Stimulated activated CD4-positive, alpha-beta T cell treated with anti-CD3 and anti-CD28 coated beads, TNF-alpha, amount 100 ng/mL, for 4 hours (primary cell): ENCODE data around the gene COL25A1.
"Not testable (repeated sequence)": the region's sequence is repeated elsewhere in the genome, so short reads cannot be mapped to it uniquely, and the experiment has no call there.

Source experiments
- DNase-seq, 3 experiments: peaks; one replicate each; pipeline ENCODE4 v3.0.0-alpha.2; 2020; ENCODE audit warnings: low read depth in 3 of 3

Gene COL25A1

DNA sequence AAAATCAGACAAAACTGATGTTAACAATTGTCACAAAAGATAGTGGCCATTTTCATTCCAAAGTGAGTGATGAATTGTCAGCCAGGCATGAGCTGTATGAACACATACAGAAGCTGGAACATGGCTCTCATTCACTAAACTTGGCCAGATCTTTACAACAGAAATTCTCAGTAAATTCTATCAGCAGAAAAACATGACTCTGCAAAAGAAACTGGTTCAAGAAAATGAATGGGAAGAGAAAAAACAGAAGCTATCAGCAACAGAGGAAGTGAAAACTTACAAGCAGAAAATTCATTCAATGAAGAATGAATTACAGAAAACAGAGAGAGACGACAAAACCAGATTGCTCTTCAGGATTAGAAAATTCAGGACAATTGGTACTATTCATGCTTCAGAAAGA is 249.6 kb downstream of the COL25A1 start:
- no peak for DNase-seq

DNA sequence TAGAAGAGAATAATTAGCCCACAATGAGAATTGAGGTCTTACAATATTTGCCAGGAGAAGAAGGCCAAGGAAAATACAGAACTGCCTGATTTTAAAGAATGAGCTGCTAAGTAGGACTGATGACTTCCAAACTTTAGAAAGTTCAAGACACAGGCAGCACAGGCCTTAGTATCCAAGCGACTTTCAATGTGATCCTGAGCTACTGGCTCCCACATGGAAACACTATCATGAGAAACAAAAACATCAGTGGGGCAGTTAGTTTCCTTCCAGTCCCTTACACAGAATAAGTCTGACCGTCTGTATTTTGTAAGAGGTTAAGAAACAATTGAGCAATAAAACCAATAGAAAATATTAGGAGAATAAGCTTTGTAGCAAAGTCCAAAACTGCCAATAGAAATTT is 251.4 kb downstream of the COL25A1 start:
- no peak for DNase-seq

DNA sequence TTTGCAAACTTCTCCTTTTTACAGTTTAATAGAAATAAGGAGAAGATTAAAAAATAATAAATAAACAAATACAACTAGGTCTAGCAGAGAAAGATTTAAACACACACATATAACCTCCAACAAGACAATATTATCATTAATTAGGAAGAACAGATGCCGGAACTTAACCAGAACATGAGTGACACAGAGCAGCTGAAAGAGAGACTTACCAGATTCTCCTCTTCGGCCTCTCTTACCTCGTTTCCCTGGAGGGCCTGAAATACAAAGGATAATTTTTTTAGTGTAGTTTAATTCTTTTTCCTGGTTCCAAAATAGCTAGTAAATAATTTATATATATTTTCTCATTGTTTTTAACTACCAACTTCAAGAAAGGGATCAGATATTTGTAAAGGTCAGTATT is 252.5 kb downstream of the COL25A1 start:
- no peak for DNase-seq

DNA sequence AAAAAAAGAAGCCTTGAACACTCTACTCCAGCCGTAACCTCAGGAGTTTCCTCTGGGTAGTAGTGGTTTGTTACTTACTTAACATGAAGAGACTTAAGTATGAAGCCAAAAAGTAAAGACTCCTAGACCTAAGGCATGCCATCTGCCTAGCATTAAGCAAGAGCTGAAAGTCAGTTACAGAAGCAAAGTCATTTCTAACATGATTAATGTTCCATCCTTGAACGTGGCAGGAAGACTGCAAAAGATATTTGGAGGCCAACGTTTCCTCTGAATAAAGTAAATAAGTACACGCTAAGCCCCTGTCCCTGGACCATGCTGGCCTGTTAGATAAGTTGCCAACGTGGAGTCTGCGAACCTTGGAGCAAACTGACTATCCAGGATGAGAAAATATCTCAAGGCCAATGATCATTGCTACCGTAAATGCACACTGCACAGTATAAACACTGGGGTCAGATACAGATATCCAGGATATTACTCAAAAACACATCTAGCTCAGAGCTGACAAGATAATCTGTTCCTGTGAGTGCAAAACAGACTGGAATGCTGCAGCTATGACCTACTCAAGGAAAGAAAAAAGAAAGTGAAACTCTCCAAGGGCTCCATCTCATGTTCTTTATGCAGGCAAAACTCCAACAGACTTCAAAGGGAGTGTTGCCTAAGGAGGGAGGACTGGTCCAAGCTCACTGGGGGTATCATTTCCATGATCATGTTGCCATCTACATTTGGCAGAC is 255.8 kb downstream of the COL25A1 start:
- DNase-seq: no peak

DNA sequence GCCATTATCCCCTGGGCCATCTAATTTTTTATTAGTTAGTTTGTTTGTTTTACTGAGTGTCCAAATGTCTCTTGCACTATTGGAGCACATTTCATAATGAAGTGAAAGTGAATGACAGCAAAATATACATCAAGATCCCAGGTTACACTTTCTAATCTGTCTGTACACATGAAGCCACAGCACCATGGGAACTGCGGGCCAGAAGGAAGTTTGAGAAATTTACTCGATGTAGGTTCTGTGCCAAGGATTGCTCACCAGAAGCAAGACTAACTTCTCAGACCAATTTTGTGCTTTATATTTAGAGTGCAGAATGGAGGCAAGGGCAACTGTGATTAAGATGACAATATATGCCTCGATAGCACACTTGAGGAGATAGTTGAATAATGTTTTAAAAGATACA is 258.0 kb downstream of the COL25A1 start:
- DNase-seq: no peak

GRCh38 chr4:109043286-109043685 is 259.2 kb downstream of the COL25A1 start:
- no peak for DNase-seq

DNA sequence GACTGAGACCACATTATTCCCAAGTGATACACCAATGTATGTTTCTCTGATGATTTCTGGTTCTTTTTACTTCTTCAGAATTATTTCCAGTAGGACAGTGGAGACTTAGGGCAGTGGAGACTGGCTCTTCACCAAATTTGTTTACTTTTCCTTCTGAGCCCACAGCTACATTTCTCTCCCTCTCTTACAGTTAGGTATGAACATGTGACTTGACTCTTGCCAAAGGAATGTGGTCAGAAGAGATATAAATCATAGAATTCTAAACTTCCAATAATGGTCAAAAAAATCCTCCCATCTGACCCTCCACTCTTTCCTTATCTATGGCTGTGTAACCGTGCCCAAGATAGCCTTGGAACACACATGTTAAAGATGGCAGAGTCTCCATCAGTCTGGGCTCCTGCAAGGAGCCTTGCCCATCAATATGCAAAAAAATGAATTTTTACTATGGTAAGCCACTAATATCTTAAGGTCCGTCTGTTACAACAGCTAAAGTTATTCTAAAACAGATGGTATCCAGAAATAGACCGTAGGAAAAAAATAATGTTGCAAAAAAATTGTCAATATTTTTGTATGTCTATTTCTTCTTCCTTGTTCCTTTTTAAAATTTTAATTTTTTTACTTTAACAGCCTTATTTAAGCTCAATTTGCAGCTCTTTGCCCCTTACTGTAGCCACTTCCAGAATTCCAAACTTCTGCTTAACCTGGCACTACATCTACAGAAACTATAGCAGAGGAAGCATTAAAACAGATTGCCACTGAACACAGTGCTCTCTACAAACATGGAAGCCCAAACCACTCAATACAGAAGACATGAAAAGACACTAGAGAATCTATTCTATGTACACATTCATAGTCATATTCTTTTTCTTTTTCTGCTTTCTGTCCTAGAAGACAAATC is 260.7 kb downstream of the COL25A1 start:
- DNase-seq: no peak

DNA sequence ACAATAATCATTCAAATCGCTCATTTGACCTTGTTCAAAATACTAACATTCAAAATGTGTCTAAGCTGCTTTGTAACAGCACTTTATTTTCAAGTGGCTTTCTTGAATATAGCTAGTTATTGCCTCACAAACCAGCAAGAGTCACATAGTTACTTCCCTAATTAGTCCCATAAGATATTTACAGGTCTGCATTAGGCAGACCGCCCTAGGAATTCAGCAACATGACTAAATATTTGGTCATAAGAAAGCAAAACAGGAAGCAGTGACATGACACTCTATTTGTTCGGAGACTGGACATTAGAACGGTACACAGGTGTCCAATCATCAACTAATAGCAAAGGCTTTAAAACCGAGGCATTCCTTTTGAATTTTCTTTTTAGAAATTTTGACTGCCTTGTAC is 262.0 kb downstream of the COL25A1 start:
- DNase-seq: no peak

GRCh38 chr4:109037026-109037425 is 265.4 kb downstream of the COL25A1 start:
- no peak for DNase-seq

DNA sequence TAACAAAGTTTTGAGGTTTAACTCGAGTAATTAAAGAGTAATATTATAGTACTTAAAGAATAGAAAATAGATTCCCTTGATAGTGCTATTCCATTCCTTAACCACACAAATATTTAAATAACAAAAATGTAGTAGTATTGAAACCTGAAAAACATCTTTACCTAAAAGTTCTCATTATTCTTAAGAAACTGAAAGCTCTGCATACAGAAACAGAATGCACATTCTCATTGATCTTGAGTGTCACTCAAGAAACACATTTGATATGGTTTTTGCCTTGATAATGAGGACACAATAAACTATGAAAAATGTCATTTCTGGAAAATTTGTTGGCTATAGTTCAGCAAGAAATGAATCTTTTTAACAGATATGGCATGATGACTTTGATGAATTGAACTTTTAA is 268.5 kb downstream of the COL25A1 start:
- no peak for DNase-seq

GRCh38 chr4:109032671-109033070 is 269.8 kb downstream of the COL25A1 start:
- DNase-seq: no peak

GRCh38 chr4:109029987-109030386 is 272.5 kb downstream of the COL25A1 start:
- no peak for DNase-seq

GRCh38 chr4:109027016-109027500 is 275.4 kb downstream of the COL25A1 start:
- DNase-seq: no peak

DNA sequence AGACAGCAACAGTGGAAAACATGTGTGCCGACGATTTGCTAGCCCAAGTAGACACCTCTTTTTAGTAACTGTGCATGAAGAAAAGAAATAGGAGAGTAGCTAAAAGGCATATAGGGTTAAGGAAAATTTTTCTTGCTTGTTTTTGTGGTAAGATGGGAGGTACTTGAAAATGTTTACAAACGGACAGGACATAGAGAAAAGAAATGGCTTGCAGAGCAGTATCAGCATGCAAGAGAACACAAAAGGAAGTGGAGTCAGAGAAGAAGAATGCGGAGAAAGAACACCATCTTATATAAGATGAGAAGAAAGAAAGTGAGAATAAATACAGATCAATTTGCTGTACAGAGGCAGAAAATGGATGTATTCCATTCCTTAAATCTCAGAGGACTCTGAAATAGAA is 275.9 kb downstream of the COL25A1 start:
- no peak for DNase-seq

GRCh38 chr4:109025471-109026076 is 276.9 kb downstream of the COL25A1 start:
- DNase-seq: no peak

DNA sequence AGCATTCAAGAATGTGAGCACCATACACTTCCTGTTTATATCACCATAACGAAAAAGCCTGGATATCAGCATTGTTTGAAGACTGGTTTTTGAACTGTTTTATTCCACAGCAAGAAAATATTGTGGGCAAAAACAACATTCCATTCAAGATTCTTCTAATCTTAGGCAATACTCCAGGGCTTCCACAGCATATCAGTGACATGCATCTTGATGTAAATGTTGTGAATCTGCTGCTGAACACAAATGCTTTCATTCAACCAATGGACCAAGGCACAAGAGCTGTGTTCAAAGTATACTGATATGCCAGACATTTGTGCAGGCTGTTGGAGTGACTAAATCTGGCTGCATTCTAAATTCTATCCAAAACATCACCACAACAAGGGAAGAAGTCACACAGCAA is 279.5 kb downstream of the COL25A1 start:
- DNase-seq: no peak

DNA sequence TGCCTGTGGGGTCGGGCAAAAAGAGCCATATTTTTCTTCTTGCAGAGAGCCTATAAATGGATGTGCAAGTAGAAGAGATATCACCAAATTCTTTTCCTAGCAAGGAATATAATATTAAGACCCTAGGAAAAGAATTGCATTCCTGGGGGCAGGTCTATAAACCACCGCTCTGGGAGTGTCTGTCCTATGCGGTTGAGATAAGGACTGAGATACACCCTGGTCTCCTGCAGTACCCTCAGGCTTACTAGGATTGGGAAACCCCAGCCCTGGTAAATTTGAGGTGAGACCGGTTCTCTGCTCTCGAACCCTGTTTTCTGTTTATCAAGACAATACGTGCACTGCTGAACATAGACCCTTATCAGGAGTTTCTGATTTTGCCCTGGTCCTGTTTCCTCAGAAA is 280.8 kb downstream of the COL25A1 start:
- DNase-seq: not testable (repeated sequence)

GRCh38 chr4:109020861-109021260 is 281.6 kb downstream of the COL25A1 start:
- DNase-seq: no peak

DNA sequence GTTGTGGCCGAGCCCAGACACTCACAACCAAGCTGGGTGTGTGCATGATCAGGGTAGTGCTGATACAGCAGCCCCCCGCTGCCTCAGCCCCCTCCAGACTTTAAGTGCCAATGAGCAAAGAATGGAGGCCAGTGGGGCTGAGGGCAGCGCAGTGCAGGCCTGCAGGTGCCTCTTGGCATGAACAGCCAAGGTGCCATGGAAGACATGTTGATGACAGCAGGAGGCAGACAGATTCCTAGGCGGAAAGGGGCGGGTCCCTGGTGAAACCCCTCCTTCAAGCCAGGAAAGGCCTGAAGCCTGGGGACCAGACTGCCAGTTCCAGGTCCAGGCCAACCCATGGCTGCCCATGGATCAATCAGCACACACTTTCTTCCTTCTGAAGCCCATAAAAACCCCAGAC is 286.3 kb downstream of the COL25A1 start:
- no peak for DNase-seq

DNA sequence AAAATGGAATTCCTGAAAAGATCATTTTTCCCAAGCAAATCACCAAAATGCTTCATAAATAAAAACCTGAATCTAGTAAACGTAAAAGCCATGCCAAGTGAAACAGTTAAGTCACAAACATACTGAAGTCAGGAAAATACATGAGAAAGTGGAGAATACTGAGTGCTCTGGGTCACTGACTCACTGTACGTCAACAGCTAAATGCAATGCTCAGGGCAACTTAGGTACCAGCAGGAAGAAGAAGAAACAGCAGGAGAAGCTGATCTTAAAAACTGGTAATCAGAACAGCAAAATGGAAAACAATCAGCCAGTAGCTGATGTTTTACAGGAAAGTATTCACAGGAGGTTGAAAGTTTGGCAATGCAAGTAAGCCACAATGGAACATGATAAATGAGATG is 287.0 kb downstream of the COL25A1 start:
- no peak for DNase-seq

DNA sequence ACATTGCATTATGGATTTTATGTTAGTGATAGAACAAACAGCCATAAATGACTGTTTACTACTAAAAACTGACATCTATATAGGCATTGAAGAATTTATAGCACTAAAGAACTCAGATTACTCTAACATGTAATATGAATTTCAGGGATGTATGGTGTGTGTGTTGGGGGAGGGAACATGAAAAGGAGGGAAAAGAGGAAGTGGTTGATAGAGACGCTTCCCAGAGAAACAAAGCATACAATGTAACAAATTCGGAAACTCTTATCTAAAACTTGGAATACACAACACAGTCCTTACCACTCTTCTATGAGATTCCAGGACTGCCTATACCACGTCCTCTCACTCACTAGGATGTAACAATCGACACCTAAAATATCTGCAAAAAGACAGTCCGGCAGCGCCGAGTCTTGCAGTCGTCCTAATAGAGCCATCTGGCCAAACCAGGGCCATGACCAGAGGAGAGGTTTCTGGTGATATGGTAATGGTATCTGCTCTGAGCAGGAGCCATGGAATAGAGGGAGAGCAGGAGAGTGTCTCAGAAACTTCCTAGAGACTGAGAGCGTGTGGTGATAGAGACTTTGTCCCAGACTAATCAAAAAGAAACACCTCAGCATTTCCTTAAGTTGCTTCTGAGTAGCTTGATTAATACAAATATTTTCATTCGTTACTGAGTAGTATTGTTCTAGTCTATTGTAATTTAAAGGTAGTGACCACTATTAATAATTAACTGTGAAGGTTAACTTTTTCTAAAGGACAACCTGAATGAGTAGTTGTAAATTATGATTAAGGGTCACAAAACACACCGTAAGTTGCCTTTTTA is 287.7 kb downstream of the COL25A1 start:
- DNase-seq: no peak
